Measurements from ENCODE around the gene PRRT1.
"Not testable (repeated sequence)": the region's sequence is repeated elsewhere in the genome, so short reads cannot be mapped to it uniquely, and the experiment has no call there.

PRRT1 gene

GRCh38 chr6:32148289-32149091, 3.2 kb downstream of the PRRT1 start:
- DNase-seq, result no peak

GRCh38 chr6:32147401-32148132, 4.2 kb downstream of the PRRT1 start:
- DNase-seq, result no peak

GRCh38 chr6:32146687-32147086, 5.1 kb downstream of the PRRT1 start:
- DNase-seq, result no peak

- DNase-seq, result no peak
Measured at GRCh38 chr6:32146287-32146686, 5.5 kb downstream of the PRRT1 start.

GRCh38 chr6:32144238-32144637, 7.5 kb downstream of the PRRT1 start:
- DNase-seq, result not testable (repeated sequence)

GRCh38 chr6:32140420-32141046, 11.2 kb downstream of the PRRT1 start:
- no peak for DNase-seq

GRCh38 chr6:32139590-32139989, 12.1 kb downstream of the PRRT1 start:
- DNase-seq, result no peak

- no peak for DNase-seq
Measured at GRCh38 chr6:32137454-32137853, 14.3 kb downstream of the PRRT1 start.

- no peak for DNase-seq
Measured at GRCh38 chr6:32133786-32134185, 18.0 kb downstream of the PRRT1 start.

- no peak for DNase-seq
Measured at GRCh38 chr6:32132110-32132509, 19.6 kb downstream of the PRRT1 start.

GRCh38 chr6:32131439-32131948, 20.2 kb downstream of the PRRT1 start:
- DNase-seq, result no peak

- no peak for DNase-seq
Measured at GRCh38 chr6:32129297-32130088, 22.2 kb downstream of the PRRT1 start.

GRCh38 chr6:32128751-32129296, 22.9 kb downstream of the PRRT1 start:
- DNase-seq, result no peak

GRCh38 chr6:32127717-32128592, 23.8 kb downstream of the PRRT1 start, which contains the start of gene ATF6B:
Gene ATF6B (minus strand): TSS chr6:32128246. CDS start chr6:32128207, 39 bp downstream.
- peak; percentile 99 for DNase-seq

- DNase-seq, result no peak
Measured at GRCh38 chr6:32127409-32127716, 24.4 kb downstream of the PRRT1 start.

GRCh38 chr6:32126880-32127279, 24.9 kb downstream of the PRRT1 start:
- no peak for DNase-seq

GRCh38 chr6:32123681-32124080, 28.1 kb downstream of the PRRT1 start:
- DNase-seq, result no peak

- no peak for DNase-seq
Measured at GRCh38 chr6:32120573-32121059, 31.1 kb downstream of the PRRT1 start.

GRCh38 chr6:32118782-32119628, 32.7 kb downstream of the PRRT1 start:
- peak; percentile 11 for DNase-seq

GRCh38 chr6:32117461-32117860, 34.3 kb downstream of the PRRT1 start:
- no peak for DNase-seq
